ENCODE data around the gene OR10D3. TPM values are rescaled to one million over a fixed set of nuclear protein-coding genes. Genes with fewer than 3 reads are reported as not detected.

The OR10D3 gene, protein sequence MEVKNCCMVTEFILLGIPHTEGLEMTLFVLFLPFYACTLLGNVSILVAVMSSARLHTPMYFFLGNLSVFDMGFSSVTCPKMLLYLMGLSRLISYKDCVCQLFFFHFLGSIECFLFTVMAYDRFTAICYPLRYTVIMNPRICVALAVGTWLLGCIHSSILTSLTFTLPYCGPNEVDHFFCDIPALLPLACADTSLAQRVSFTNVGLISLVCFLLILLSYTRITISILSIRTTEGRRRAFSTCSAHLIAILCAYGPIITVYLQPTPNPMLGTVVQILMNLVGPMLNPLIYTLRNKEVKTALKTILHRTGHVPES
- not detected in 2 replicates for polyA plus RNA-seq (2012; rRNA removed)
- polyA plus RNA-seq (2012; cell fraction: cytosol; rRNA removed), result not detected in 2 replicates
- polyA plus RNA-seq (2012; cell fraction: nucleus; rRNA removed), result not detected in 2 replicates

DNA sequence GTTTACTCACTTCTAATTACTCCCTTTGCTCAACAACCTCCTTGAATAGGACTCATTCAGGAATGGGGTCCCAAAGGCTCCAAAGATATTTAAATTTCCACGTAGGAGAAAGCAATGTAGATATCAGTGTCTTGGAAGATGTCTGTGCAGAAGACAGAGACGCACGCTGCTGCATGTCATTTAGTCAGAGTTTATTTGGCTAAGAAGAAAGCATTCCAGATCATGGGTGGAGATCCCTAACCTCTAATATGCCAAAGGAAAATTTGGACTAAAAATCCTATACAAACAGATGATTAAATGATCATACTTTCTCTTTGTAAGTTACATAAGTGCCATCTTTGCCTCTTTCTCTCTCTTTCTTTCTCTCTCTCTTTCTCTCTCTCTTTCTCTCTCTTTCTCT lies at the start of gene OR10D3:
Gene OR10D3, plus strand, starts transcription at position 278 of the 400 bp plus-strand sequence. CDS start 1,925 bp downstream, outside the sequence.
- no peaks in the 10 kb centered on the region for H3K9me2 ChIP-seq
- ChIA-PET CTCF (interaction anchor here (1.1 kb wide), 1 partner anchor 12 kb away, joined by 7 read pairs; no protein-coding TSS in a partner anchor), POLR2A (no interaction called here)
- no peaks in the 10 kb centered on the region for H3K9me3 ChIP-seq
- H3K36me3 ChIP-seq (replicated peaks in 1 of 2; ENCODE audit: control insufficient read depth in 1 of 2, insufficient read depth in 2 of 2, low read length in 1 of 2), result no peaks in the 10 kb centered on the region
- no peak within 1 kb of the TSS for H3K4me3 ChIP-seq (ENCODE audit: low read depth in 2 of 2, low read length in 1 of 2)
- H3K9ac ChIP-seq, result no peak within 1 kb of the TSS
- 0% methylated on average over 3 of the region's 3 CpGs for WGBS (ENCODE audit: low lambda C conversion rate)
- no peaks in the 10 kb centered on the region for H3F3A ChIP-seq (replicated peaks; ENCODE audit: insufficient read depth)
- H3K27ac ChIP-seq (ENCODE audit: low read depth in 2 of 2, low read length in 1 of 2), result no peak within 1 kb of the TSS
- TF ChIP-seq POLR2AphosphoS5 (IDR thresholded peaks at IDR 0.05; ENCODE audit: low read depth, low read length) (no peak), RAD21 (IDR thresholded peaks at IDR 0.05; ENCODE audit: low read length) (no peak), GABPA (IDR thresholded peaks at IDR 0.05; ENCODE audit: low read depth) (no peak), FOSL2 (IDR thresholded peaks at IDR 0.05; ENCODE audit: borderline replicate concordance, low read depth) (no peak), FOXM1 (IDR thresholded peaks at IDR 0.05; ENCODE audit: low read depth) (no peak), SIN3A (IDR thresholded peaks at IDR 0.05; ENCODE audit: borderline replicate concordance, low read depth, low read length) (no peak), FOXJ3 (CRISPR knock-in tag; IDR thresholded peaks at IDR 0.05) (no peak), CHD2 (IDR thresholded peaks at IDR 0.05; ENCODE audit: low read length, partially characterized antibody) (no peak), MXI1 (IDR thresholded peaks at IDR 0.05; ENCODE audit: low read depth, low read length) (no peak), YY1 (IDR thresholded peaks at IDR 0.05; ENCODE audit: low read depth) (no peak), EZH2phosphoT487 (IDR thresholded peaks at IDR 0.05; ENCODE audit: borderline replicate concordance, low read depth) (no peak), TAF1 (IDR thresholded peaks at IDR 0.05; ENCODE audit: borderline replicate concordance, low read depth, low read length) (no peak), ELF1 (IDR thresholded peaks at IDR 0.05) (no peak), NFIC (IDR thresholded peaks at IDR 0.05; ENCODE audit: borderline replicate concordance) (no peak), EP300 (IDR thresholded peaks at IDR 0.05; ENCODE audit: borderline replicate concordance in 1 of 2, low read depth in 1 of 2, low read length in 1 of 2) (no peak), GATA2 (CRISPR knock-in tag; IDR thresholded peaks at IDR 0.05) (no peak)
- TF ChIP-seq, protein P1, sequence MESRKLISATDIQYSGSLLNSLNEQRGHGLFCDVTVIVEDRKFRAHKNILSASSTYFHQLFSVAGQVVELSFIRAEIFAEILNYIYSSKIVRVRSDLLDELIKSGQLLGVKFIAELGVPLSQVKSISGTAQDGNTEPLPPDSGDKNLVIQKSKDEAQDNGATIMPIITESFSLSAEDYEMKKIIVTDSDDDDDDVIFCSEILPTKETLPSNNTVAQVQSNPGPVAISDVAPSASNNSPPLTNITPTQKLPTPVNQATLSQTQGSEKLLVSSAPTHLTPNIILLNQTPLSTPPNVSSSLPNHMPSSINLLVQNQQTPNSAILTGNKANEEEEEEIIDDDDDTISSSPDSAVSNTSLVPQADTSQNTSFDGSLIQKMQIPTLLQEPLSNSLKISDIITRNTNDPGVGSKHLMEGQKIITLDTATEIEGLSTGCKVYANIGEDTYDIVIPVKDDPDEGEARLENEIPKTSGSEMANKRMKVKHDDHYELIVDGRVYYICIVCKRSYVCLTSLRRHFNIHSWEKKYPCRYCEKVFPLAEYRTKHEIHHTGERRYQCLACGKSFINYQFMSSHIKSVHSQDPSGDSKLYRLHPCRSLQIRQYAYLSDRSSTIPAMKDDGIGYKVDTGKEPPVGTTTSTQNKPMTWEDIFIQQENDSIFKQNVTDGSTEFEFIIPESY (IDR thresholded peaks at IDR 0.05; ENCODE audit: borderline replicate concordance, low read depth), result no peak
- TF ChIP-seq, protein P2, sequence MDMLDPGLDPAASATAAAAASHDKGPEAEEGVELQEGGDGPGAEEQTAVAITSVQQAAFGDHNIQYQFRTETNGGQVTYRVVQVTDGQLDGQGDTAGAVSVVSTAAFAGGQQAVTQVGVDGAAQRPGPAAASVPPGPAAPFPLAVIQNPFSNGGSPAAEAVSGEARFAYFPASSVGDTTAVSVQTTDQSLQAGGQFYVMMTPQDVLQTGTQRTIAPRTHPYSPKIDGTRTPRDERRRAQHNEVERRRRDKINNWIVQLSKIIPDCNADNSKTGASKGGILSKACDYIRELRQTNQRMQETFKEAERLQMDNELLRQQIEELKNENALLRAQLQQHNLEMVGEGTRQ (IDR thresholded peaks at IDR 0.05; ENCODE audit: borderline replicate concordance, low read depth, low read length), result no peak
- TF ChIP-seq, protein P3, sequence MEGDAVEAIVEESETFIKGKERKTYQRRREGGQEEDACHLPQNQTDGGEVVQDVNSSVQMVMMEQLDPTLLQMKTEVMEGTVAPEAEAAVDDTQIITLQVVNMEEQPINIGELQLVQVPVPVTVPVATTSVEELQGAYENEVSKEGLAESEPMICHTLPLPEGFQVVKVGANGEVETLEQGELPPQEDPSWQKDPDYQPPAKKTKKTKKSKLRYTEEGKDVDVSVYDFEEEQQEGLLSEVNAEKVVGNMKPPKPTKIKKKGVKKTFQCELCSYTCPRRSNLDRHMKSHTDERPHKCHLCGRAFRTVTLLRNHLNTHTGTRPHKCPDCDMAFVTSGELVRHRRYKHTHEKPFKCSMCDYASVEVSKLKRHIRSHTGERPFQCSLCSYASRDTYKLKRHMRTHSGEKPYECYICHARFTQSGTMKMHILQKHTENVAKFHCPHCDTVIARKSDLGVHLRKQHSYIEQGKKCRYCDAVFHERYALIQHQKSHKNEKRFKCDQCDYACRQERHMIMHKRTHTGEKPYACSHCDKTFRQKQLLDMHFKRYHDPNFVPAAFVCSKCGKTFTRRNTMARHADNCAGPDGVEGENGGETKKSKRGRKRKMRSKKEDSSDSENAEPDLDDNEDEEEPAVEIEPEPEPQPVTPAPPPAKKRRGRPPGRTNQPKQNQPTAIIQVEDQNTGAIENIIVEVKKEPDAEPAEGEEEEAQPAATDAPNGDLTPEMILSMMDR (IDR thresholded peaks at IDR 0.05), result no peak
- TF ChIP-seq, protein P4, sequence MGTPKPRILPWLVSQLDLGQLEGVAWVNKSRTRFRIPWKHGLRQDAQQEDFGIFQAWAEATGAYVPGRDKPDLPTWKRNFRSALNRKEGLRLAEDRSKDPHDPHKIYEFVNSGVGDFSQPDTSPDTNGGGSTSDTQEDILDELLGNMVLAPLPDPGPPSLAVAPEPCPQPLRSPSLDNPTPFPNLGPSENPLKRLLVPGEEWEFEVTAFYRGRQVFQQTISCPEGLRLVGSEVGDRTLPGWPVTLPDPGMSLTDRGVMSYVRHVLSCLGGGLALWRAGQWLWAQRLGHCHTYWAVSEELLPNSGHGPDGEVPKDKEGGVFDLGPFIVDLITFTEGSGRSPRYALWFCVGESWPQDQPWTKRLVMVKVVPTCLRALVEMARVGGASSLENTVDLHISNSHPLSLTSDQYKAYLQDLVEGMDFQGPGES (IDR thresholded peaks at IDR 0.05; ENCODE audit: low read depth, low read length), result no peak
- DNase-seq, result no peak
- H3K4me2 ChIP-seq, result no peak within 1 kb of the TSS
- H4K20me1 ChIP-seq (ENCODE audit: insufficient read depth), result no peaks in the 10 kb centered on the region
- no peak within 1 kb of the TSS for H2AFZ ChIP-seq (ENCODE audit: low read depth)
- no peaks in the 10 kb centered on the region; the same call in 1 of the 2 replicates for H3K27me3 ChIP-seq (ENCODE audit: insufficient read depth)
- H3K4me1 ChIP-seq (ENCODE audit: control insufficient read depth in 1 of 2, insufficient read depth in 2 of 2, low read depth in 1 of 2, low read length in 1 of 2), result no peaks in the 10 kb centered on the region
- H3K79me2 ChIP-seq (ENCODE audit: insufficient read depth), result no peaks in the 10 kb centered on the region

All from SK-N-SH (cell line).